ENCODE data around the gene PARD3.

Gene PARD3

DNA sequence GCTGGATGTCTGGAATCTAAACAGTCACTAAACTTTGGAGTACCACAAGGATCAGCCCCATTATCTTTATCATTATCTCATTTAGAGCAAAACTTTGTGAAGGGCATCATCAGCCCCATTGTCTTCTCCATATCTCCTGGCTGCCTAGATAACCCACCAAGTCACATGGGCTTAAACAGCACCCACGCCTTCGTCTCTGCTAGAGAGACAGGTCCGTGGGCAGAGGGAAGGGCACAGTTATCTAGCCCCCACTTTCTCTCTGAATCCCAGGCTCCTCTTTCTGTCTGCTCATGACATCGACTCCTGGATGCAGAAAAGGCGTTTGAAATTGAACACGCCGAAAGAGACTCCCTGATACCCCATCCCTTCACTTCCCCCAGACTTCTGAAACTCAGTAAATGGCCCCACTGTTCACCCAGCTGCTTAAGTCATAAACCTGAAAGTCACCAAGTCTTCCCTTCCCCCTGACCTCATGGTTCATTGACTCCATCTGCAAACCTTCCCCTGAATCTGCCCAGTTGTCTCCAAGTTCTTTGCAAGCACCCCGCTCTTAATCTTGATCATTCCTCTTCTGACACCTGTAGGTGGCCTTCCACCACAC is 20.9 kb upstream of the PARD3 start:
- no peaks in the 10 kb centered on the region for H3K4me1 ChIP-seq (ENCODE audit: insufficient read depth, poor library complexity, severe bottlenecking)
- H3K36me3 ChIP-seq (ENCODE audit: low read depth): no peaks in the 10 kb centered on the region
- no peaks in the 10 kb centered on the region for H3K27me3 ChIP-seq (ENCODE audit: insufficient read depth, poor library complexity, severe bottlenecking)
- H3K9me3 ChIP-seq (ENCODE audit: severe bottlenecking): no peaks in the 10 kb centered on the region
- DNase-seq (ENCODE audit: low spot score) (no peak), ATAC-seq (ENCODE audit: low read depth) (no peak)
- no peak overlapping the region for H3K27ac ChIP-seq (ENCODE audit: poor library complexity, severe bottlenecking)
- TF ChIP-seq, protein P1, sequence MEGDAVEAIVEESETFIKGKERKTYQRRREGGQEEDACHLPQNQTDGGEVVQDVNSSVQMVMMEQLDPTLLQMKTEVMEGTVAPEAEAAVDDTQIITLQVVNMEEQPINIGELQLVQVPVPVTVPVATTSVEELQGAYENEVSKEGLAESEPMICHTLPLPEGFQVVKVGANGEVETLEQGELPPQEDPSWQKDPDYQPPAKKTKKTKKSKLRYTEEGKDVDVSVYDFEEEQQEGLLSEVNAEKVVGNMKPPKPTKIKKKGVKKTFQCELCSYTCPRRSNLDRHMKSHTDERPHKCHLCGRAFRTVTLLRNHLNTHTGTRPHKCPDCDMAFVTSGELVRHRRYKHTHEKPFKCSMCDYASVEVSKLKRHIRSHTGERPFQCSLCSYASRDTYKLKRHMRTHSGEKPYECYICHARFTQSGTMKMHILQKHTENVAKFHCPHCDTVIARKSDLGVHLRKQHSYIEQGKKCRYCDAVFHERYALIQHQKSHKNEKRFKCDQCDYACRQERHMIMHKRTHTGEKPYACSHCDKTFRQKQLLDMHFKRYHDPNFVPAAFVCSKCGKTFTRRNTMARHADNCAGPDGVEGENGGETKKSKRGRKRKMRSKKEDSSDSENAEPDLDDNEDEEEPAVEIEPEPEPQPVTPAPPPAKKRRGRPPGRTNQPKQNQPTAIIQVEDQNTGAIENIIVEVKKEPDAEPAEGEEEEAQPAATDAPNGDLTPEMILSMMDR (IDR thresholded peaks at IDR 0.05; ENCODE audit: poor library complexity, severe bottlenecking): no peak
- H3K4me3 ChIP-seq (ENCODE audit: severe bottlenecking): no peak overlapping the region

DNA sequence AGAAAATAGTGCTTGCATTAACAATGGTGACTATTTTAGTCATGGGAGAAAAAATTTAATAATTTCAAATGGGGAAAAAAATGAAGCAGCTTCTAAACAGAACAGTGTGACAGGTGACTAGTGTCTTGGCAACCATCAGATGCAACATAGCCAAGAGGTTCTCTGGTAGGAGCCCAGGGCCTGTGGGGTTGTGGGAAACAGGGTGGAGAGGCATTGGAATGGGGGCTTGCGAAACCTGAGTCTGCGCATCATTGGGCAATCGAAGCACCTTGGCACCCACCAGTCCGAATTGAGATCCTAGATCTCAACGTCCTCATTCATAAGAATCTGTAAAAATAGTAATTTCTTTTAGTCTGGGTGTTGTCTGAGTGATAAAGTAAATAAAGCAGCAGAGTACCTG is 19.2 kb upstream of the PARD3 start:
- no peak for ATAC-seq (ENCODE audit: low read depth)
- no peak overlapping the region for H3K27ac ChIP-seq (ENCODE audit: poor library complexity, severe bottlenecking)
- TF ChIP-seq, protein P1 (IDR thresholded peaks at IDR 0.05; ENCODE audit: poor library complexity, severe bottlenecking): no peak
- no peak overlapping the region for H3K4me3 ChIP-seq (ENCODE audit: severe bottlenecking)
- no peak for DNase-seq (ENCODE audit: low spot score)
- no peaks in the 10 kb centered on the region for H3K36me3 ChIP-seq (ENCODE audit: low read depth)
- H3K9me3 ChIP-seq (ENCODE audit: severe bottlenecking): no peaks in the 10 kb centered on the region
- no peaks in the 10 kb centered on the region for H3K4me1 ChIP-seq (ENCODE audit: insufficient read depth, poor library complexity, severe bottlenecking)
- H3K27me3 ChIP-seq (ENCODE audit: insufficient read depth, poor library complexity, severe bottlenecking): no peaks in the 10 kb centered on the region

DNA sequence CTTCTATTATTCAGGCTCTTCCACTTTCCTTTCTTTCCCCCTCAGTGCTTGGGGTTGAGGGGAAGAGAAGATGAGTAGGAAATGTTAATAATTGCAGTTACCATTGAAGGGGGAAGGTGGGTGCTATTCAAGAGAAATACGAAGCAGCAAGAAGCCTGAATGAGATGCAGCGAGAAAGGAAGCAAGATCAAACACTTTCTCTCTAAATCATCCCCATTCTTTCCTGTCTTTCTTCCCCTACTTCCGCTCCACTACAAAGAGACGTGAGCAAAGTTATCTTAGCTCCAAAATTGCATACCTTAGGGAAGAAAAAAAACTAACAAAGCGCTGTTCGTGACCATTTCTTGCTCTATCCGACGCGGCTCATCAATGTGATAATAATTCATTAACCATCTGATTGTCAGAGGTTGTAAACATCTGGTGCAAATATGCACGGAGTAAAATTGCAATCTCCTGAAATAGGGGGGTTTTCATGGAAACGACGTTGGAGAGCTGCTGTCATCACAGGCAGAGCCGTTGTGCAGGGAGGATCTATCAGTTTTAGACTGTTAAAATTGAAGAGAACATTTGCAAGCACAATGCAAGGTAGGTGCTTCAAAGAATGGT is 15.2 kb upstream of the PARD3 start:
- H3K9me3 ChIP-seq (ENCODE audit: severe bottlenecking): no peaks in the 10 kb centered on the region

DNA sequence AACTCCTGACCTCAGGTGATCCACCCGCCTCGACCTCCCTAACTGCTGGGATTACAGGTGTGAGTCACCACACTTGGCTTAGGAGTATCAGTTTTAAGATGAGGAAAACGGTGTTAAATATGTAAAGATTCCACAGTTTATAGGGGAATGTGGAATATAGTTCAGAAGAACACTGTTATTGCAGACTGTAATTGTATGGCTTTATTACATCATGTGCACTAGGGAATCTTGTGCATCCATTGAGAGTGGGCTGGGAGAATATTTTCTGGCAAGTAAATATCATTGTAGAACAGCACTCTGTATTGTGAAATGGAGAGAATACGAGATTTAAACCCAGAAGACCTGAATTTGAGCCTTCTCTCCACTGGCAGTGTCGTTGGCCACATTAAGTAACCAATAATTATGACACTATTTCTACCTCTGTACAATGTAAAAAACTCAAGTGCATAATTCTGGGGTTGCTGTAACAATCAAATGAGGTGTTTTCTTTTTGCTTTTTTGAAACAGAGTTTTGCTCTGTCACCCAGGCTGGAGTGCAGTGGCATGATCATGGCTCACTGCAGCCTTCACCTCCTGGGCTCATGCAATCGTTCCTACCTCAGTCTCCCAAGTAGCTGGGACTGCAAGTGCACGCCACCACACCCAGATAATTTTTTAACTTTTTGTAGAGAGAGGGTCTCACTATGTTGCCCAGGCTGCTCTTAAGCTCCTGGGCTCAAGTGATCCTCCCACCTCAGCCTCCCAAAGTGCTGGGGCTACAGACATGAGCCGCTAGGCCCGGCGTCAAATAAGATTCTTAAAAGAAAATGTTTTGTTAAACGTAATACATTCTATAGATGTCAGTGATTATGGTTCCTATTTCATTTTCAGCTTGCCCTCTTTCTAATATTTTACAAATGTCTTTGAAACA is 12.0 kb upstream of the PARD3 start:
- no peak overlapping the region for H3K27ac ChIP-seq (ENCODE audit: poor library complexity, severe bottlenecking)
- DNase-seq (ENCODE audit: low spot score): no peak
- TF ChIP-seq, protein P1 (IDR thresholded peaks at IDR 0.05; ENCODE audit: poor library complexity, severe bottlenecking): no peak

More for the DNA sequence above, 15.2 kb upstream of the PARD3 start:
- Histone ChIP-seq H3K4me1 (ENCODE audit: insufficient read depth, poor library complexity, severe bottlenecking) (no peaks in the 10 kb centered on the region), H3K4me3 (ENCODE audit: severe bottlenecking) (no peak overlapping the region), H3K27me3 (ENCODE audit: insufficient read depth, poor library complexity, severe bottlenecking) (no peaks in the 10 kb centered on the region), H3K36me3 (ENCODE audit: low read depth) (no peaks in the 10 kb centered on the region), H3K27ac (ENCODE audit: poor library complexity, severe bottlenecking) (no peak overlapping the region)
- ATAC-seq (ENCODE audit: low read depth) (no peak), DNase-seq (ENCODE audit: low spot score) (no peak)
- TF ChIP-seq, protein P1 (IDR thresholded peaks at IDR 0.05; ENCODE audit: poor library complexity, severe bottlenecking): no peak

More for the DNA sequence above, 12.0 kb upstream of the PARD3 start:
- Histone ChIP-seq H3K27me3 (ENCODE audit: insufficient read depth, poor library complexity, severe bottlenecking) (no peaks in the 10 kb centered on the region), H3K4me1 (ENCODE audit: insufficient read depth, poor library complexity, severe bottlenecking) (no peaks in the 10 kb centered on the region), H3K4me3 (ENCODE audit: severe bottlenecking) (no peak overlapping the region), H3K36me3 (ENCODE audit: low read depth) (no peaks in the 10 kb centered on the region), H3K9me3 (ENCODE audit: severe bottlenecking) (no peaks in the 10 kb centered on the region)
- ATAC-seq (ENCODE audit: low read depth): no peak
